HCT116 (cell line): Measurements from ENCODE around the gene SAG. TPM values are rescaled to one million over a fixed set of nuclear protein-coding genes. Genes with fewer than 3 reads are reported as not detected.

ENCODE experiments used
- ATAC-seq: fragments of 200-7000 bp; cut with Tn5 transposase; 2 replicates; pipeline ENCODE4 v1.9.1; 2020; ENCODE audit warnings: mild to moderate bottlenecking, moderate library complexity
- BruUV-seq: library from RNA; stranded (reverse); fragments of 400-500 nt; replicated peaks from 2 replicates; lab custom pipeline; 2021; lab: Mats Ljungman, UMichigan
- CTCF ChIA-PET: fragments of 300-600 bp; sonication (Branson Sonifier 250); formaldehyde crosslinking; loops from one replicate; lab custom pipeline; 2021; ENCODE audit warnings: antibody characterized with exemption; lab: Charles Lee
- POLR2A ChIA-PET: fragments of 300-600, 350-600 bp; sonication (Branson Sonifier 250); formaldehyde crosslinking; loops from one replicate; lab custom pipeline; 2021; ENCODE audit warnings: antibody characterized with exemption; lab: Charles Lee
- RAD21 ChIA-PET, 2 experiments: fragments of 300-600 bp; sonication (Branson Sonifier 250); formaldehyde crosslinking; loops; one replicate each; lab custom pipeline; 2023; ENCODE audit warnings: low total read pairs in 2 of 2; ENCODE audit not compliant: uncharacterized antibody in 2 of 2, unreplicated experiment in 2 of 2, low non-redundant PET in 1 of 2; lab: Charles Lee
- DNase-seq: peaks from one replicate; pipeline ENCODE4 v3.0.0-alpha.2; 2010; ENCODE audit warnings: low read depth, low spot score
- H2AFZ ChIP-seq: fragments of 200-600 bp; shearing (Covaris generic), sonication (generic); 2 replicates; pipeline ENCODE4 v1.6.1; 2017; ENCODE audit warnings: low read depth, mixed run types, mixed read lengths, antibody characterized with exemption, low read length; ENCODE audit not compliant: poor library complexity, severe bottlenecking
- H3K27ac ChIP-seq: 2 replicates; pipeline ENCODE4 v1.5.1; 2012; ENCODE audit warnings: low read depth, low read length
- H3K27me3 ChIP-seq: fragments of 200-600 bp; sonication (generic); 2 replicates; pipeline ENCODE4 v1.6.1; 2016; ENCODE audit warnings: mixed run types, low read length, mixed read lengths; ENCODE audit not compliant: insufficient read depth
- H3K36me3 ChIP-seq, 2 experiments: fragments of 200-500 bp in 1 of 2; fragments of 200-600 bp in 1 of 2; sonication (Bioruptor generic) in 1 of 2; sonication (generic) in 1 of 2; 2 replicates each; pipeline versions ENCODE4 v1.5.1 to v1.6.1; 2014 to 2016; ENCODE audit warnings: low read length in 2 of 2, inconsistent platforms in 1 of 2, mixed read lengths in 1 of 2, mixed run types in 1 of 2; ENCODE audit not compliant: insufficient read depth in 2 of 2, control insufficient read depth in 1 of 2
- H3K4me1 ChIP-seq, 2 experiments: fragments of 200-600 bp in 1 of 2; sonication (generic) in 1 of 2; 2 replicates each; pipeline versions ENCODE4 v1.5.1 to v1.6.1; 2012 to 2017; ENCODE audit warnings: low read length in 2 of 2, inconsistent platforms in 1 of 2, mild to moderate bottlenecking in 1 of 2, mixed read lengths in 1 of 2, mixed run types in 1 of 2, moderate library complexity in 1 of 2; ENCODE audit not compliant: insufficient read depth in 2 of 2, control insufficient read depth in 1 of 2
- H3K4me2 ChIP-seq: fragments of 200-600 bp; sonication (generic); 2 replicates; pipeline ENCODE4 v1.6.1; 2017; ENCODE audit warnings: mixed run types, low read length, mixed read lengths
- H3K4me3 ChIP-seq, 2 experiments: fragments of 200-600 bp in 1 of 2; sonication (generic) in 1 of 2; replicated peaks in 1 of 2; 2 replicates each; pipeline ENCODE4 v1.5.1; 2011 to 2016; ENCODE audit warnings: low read length in 2 of 2, control low read depth in 1 of 2, low read depth in 1 of 2, mild to moderate bottlenecking in 1 of 2, mixed read lengths in 1 of 2, mixed run types in 1 of 2
- H3K79me2 ChIP-seq: fragments of 200-600 bp; sonication (generic); 2 replicates; pipeline ENCODE4 v1.6.1; 2017; ENCODE audit warnings: mild to moderate bottlenecking, mixed run types, low read length, moderate library complexity, mixed read lengths; ENCODE audit not compliant: insufficient read depth
- H3K9ac ChIP-seq: fragments of 200-600 bp; sonication (generic); 2 replicates; pipeline ENCODE4 v1.6.1; 2016; ENCODE audit warnings: low read length, mixed read lengths
- H3K9me2 ChIP-seq: fragments of 200-600 bp; sonication (generic), shearing (Covaris generic); 2 replicates; pipeline ENCODE4 v1.6.1; 2017; ENCODE audit warnings: mixed run types, mild to moderate bottlenecking, moderate library complexity; ENCODE audit not compliant: insufficient read depth
- H3K9me3 ChIP-seq, 2 experiments: fragments of 200-500 bp in 1 of 2; fragments of 200-600 bp in 1 of 2; sonication (Bioruptor generic) in 1 of 2; sonication (generic) in 1 of 2; 2 replicates each; pipeline ENCODE4 v1.6.1; 2014 to 2017; ENCODE audit warnings: low read length in 2 of 2, mixed read lengths in 2 of 2, inconsistent platforms in 1 of 2, low read depth in 1 of 2, mild to moderate bottlenecking in 1 of 2, mixed run types in 1 of 2, moderate library complexity in 1 of 2; ENCODE audit not compliant: control insufficient read depth in 1 of 2, insufficient read depth in 1 of 2
- H4K20me1 ChIP-seq: fragments of 200-600 bp; sonication (generic), shearing (Covaris generic); 2 replicates; pipeline ENCODE4 v1.6.1; 2017; ENCODE audit warnings: mixed run types, mild to moderate bottlenecking, moderate library complexity; ENCODE audit not compliant: insufficient read depth
- ELF1 ChIP-seq: IDR thresholded peaks from 2 replicates; pipeline ENCODE4 v1.6.1; 2012; ENCODE audit warnings: low read depth, borderline replicate concordance
- EZH2 ChIP-seq: fragments of 200-600 bp; sonication (generic); IDR thresholded peaks from 2 replicates; pipeline ENCODE4 v1.6.1; 2017; ENCODE audit warnings: antibody characterized with exemption, mixed run types
- EZH2phosphoT487 ChIP-seq: fragments of 200-600 bp; IDR thresholded peaks from 2 replicates; pipeline ENCODE4 v1.6.1; 2018; ENCODE audit warnings: antibody characterized with exemption, borderline replicate concordance
- FOSL1 ChIP-seq: IDR thresholded peaks from 2 replicates; pipeline ENCODE4 v1.6.1; 2012; ENCODE audit warnings: low read depth
- JUND ChIP-seq: IDR thresholded peaks from 2 replicates; pipeline ENCODE4 v1.6.1; 2012
- POLR2A ChIP-seq: IDR thresholded peaks from 2 replicates; pipeline ENCODE4 v1.7.0; 2011; ENCODE audit warnings: borderline replicate concordance; ENCODE audit not compliant: insufficient read depth, insufficient read length; ENCODE audit errors: extremely low read depth
- POLR2AphosphoS5 ChIP-seq: IDR thresholded peaks from 2 replicates; pipeline ENCODE4 v1.6.1; 2011; ENCODE audit warnings: mild to moderate bottlenecking, low read depth, low read length, moderate library complexity
- RAD21 ChIP-seq: IDR thresholded peaks from 2 replicates; pipeline ENCODE4 v1.6.1; 2012; ENCODE audit warnings: low read depth, mild to moderate bottlenecking
- SIN3A ChIP-seq: IDR thresholded peaks from 2 replicates; pipeline ENCODE4 v1.6.1; 2012; ENCODE audit warnings: low read depth
- SRF ChIP-seq: IDR thresholded peaks from 2 replicates; pipeline ENCODE4 v1.6.1; 2012; ENCODE audit warnings: low read depth
- TCF7L2 ChIP-seq: IDR thresholded peaks from 2 replicates; pipeline ENCODE4 v1.7.0; 2011; ENCODE audit warnings: borderline replicate concordance, inconsistent platforms; ENCODE audit not compliant: insufficient read depth, insufficient read length; ENCODE audit errors: extremely low read depth
- YY1 ChIP-seq: IDR thresholded peaks from 2 replicates; pipeline ENCODE4 v1.6.1; 2011; ENCODE audit warnings: low read length, low read depth, moderate library complexity, mild to moderate bottlenecking; ENCODE audit not compliant: insufficient replicate concordance; ENCODE audit errors: extremely low read depth
- ZBTB33 ChIP-seq: IDR thresholded peaks from 2 replicates; pipeline ENCODE4 v1.6.1; 2011; ENCODE audit warnings: mild to moderate bottlenecking, low read length, moderate library complexity; ENCODE audit not compliant: insufficient replicate concordance; ENCODE audit errors: extremely low read depth
- ZFX ChIP-seq: fragments of 450-650 bp; IDR thresholded peaks from 2 replicates; pipeline ENCODE4 v1.6.1; 2017
- ZNF274 ChIP-seq: fragments of 200-500 bp; sonication (Bioruptor generic); IDR thresholded peaks from 2 replicates; pipeline ENCODE4 v1.6.1; 2014; ENCODE audit warnings: mild to moderate bottlenecking, low read depth, low read length, inconsistent platforms
- intact Hi-C: fragments of 100-400 bp; cut with micrococcal nuclease; formaldehyde crosslinking; loops from 2 replicates; pipeline ENCODE4 v1.10.0; 2022
- total RNA-seq: library from RNA; stranded (reverse); gene quantifications from one replicate; pipeline ENCODE4 v1.2.1, GENCODE V29; 2021; ENCODE audit not compliant: unreplicated experiment
- TF ChIP-seq, protein P1 (sequence below): IDR thresholded peaks from 2 replicates; pipeline ENCODE4 v1.6.1; 2012

SAG gene
- total RNA-seq, 1 experiment from 2014 or later = not detected

DNA sequence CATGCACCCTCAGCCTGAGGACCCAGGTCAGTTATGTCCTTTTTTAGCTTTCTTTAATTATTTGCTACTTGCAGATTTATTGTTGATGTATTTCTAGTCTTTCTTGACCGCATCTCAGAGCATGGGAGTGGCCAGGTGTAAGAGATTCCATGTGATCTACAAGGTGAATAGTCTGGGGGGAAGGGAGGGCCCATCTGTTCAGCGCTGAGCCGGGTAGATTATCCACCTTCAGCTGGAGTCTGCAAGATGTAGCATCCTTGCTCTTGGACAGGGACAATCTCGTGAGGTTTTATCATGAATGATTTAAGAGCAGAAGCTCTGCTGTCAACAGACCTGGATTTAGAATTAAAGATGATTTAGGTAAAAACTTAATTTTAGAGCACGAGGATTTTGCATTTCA, 34.7 kb downstream of the SAG start:
- ChIA-PET RAD21 (no interaction called here), CTCF (no interaction called here), POLR2A (no interaction called here)
- Histone ChIP-seq H3K79me2 (no peaks in the 10 kb centered on the region), H3K4me1 (no peaks in the 10 kb centered on the region), H3K4me3 (no peak overlapping the region), H3K27ac (no peak overlapping the region), H2AFZ (no peak overlapping the region), H3K9me3 (no peaks in the 10 kb centered on the region), H3K9ac (no peak overlapping the region), H3K36me3 (no peaks in the 10 kb centered on the region), H3K9me2 (no peaks in the 10 kb centered on the region), H4K20me1 (no peaks in the 10 kb centered on the region), H3K4me2 (no peak overlapping the region)
- no TSS peak for BruUV-seq
- no peak for DNase-seq
- no peak for ATAC-seq
- TF ChIP-seq, protein P1, sequence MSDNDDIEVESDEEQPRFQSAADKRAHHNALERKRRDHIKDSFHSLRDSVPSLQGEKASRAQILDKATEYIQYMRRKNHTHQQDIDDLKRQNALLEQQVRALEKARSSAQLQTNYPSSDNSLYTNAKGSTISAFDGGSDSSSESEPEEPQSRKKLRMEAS = no peak
- TF ChIP-seq FOSL1 = no peak
- no peak for TF ChIP-seq EZH2phosphoT487
- TF ChIP-seq SRF = no peak
- TF ChIP-seq SIN3A = no peak
- no peak for TF ChIP-seq ZBTB33
- no peak for TF ChIP-seq RAD21
- no peak for TF ChIP-seq POLR2A
- TF ChIP-seq, all 23 proteins: peak for 0
- no peaks in the 10 kb centered on the region for H3K27me3 ChIP-seq
- intact Hi-C loops = no loop called here

DNA sequence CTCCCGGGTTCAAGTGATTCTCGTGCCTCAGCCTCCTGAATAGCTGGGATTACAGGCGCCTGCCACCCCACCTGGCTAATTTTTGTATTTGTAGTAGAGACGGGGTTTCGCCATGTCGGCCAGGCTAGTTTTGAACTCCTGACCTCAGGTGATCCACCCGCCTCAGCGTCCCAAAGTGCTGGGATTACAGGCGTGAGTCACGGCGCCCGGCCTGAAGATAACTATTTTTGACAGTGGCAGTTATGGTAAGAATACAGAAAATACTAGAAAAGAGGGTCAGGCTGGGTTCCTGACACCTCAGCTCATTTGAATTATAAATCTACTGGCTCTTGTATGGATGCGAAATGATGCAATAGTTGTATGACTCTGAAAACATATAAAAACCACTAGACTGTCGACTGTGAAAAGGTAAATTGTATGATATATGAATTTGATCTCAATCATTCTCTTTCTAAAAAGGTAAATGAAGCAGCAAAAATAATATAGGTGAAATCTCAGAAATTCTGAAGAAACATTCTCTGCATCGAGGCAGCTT, 35.6 kb downstream of the SAG start:
- no peaks in the 10 kb centered on the region for H3K9me2 ChIP-seq
- no peaks in the 10 kb centered on the region for H3K27me3 ChIP-seq
- H3K36me3 ChIP-seq = no peaks in the 10 kb centered on the region
- no peak overlapping the region for H3K27ac ChIP-seq
- H2AFZ ChIP-seq = no peak overlapping the region
- ChIA-PET CTCF (no interaction called here), RAD21 (no interaction called here), POLR2A (no interaction called here)
- H3K4me1 ChIP-seq = no peaks in the 10 kb centered on the region
- no peaks in the 10 kb centered on the region for H4K20me1 ChIP-seq
- no peak for TF ChIP-seq FOSL1
- TF ChIP-seq RAD21 = no peak
- TF ChIP-seq ZBTB33 = no peak
- no peak for TF ChIP-seq SIN3A
- TF ChIP-seq JUND = no peak
- TF ChIP-seq YY1 = no peak
- TF ChIP-seq ZFX = no peak
- no peak for TF ChIP-seq ELF1
- no peak for TF ChIP-seq POLR2AphosphoS5
- TF ChIP-seq EZH2phosphoT487 = no peak
- no peak for TF ChIP-seq EZH2
- no peak for TF ChIP-seq TCF7L2
- TF ChIP-seq ZNF274 = no peak
- TF ChIP-seq, protein P1 = no peak
- H3K4me2 ChIP-seq = no peak overlapping the region
- DNase-seq = no peak
- intact Hi-C loops = no loop called here
- no peaks in the 10 kb centered on the region for H3K79me2 ChIP-seq
- H3K4me3 ChIP-seq = no peak overlapping the region
- no TSS peak for BruUV-seq
- H3K9ac ChIP-seq = no peak overlapping the region
- H3K9me3 ChIP-seq = no peaks in the 10 kb centered on the region
- no peak for ATAC-seq
